Glutamatergic neuron (in vitro differentiated cells): ENCODE data around the gene CNN3. TPM values are rescaled to one million over a fixed set of nuclear protein-coding genes. Genes with fewer than 3 reads are reported as not detected.

Experiments used
- DNase-seq: peaks from one replicate; pipeline ENCODE4 v3.0.0; 2022
- H3K27ac Mint-ChIP-seq: one replicate; pipeline ENCODE4 v1.8.0; 2020; ENCODE audit warnings: mild to moderate bottlenecking, mixed read lengths, inconsistent platforms; ENCODE audit not compliant: unreplicated experiment
- H3K27me3 Mint-ChIP-seq: one replicate; pipeline ENCODE4 v1.8.0; 2020; ENCODE audit warnings: mild to moderate bottlenecking, moderate library complexity, mixed read lengths, inconsistent platforms; ENCODE audit not compliant: unreplicated experiment
- H3K36me3 Mint-ChIP-seq: one replicate; pipeline ENCODE4 v1.8.0; 2020; ENCODE audit warnings: mild to moderate bottlenecking, mixed read lengths, inconsistent platforms; ENCODE audit not compliant: unreplicated experiment
- H3K4me1 Mint-ChIP-seq: one replicate; pipeline ENCODE4 v1.8.0; 2020; ENCODE audit warnings: mild to moderate bottlenecking, low read depth, mixed read lengths, inconsistent platforms; ENCODE audit not compliant: unreplicated experiment
- H3K4me3 Mint-ChIP-seq: one replicate; pipeline ENCODE4 v1.8.0; 2020; ENCODE audit warnings: mild to moderate bottlenecking, mixed read lengths, inconsistent platforms; ENCODE audit not compliant: unreplicated experiment
- H3K9me3 Mint-ChIP-seq: one replicate; pipeline ENCODE4 v1.8.0; 2020; ENCODE audit warnings: mild to moderate bottlenecking, moderate library complexity, mixed read lengths, inconsistent platforms; ENCODE audit not compliant: unreplicated experiment
- CTCF ChIP-seq: fragments of 200-600 bp; sonication (generic); IDR thresholded peaks from one replicate; pipeline ENCODE4 v1.5.0; 2021; ENCODE audit not compliant: partially characterized antibody, unreplicated experiment
- total RNA-seq: library from RNA; stranded (reverse); fragmentation: NEBNext Ultra II Directional; extraction: Animal tissue kit (Norgen Biotek cat#: 25700); gene quantifications from one replicate; pipeline ENCODE4 v1.2.1, GENCODE V29; 2021; ENCODE audit not compliant: unreplicated experiment

The CNN3 gene
- total RNA-seq, 1 donor from 2014 or later = 383 TPM

GRCh38 chr1:94876362-94876761 is 50.5 kb downstream of the CNN3 start:
- Mint-ChIP-seq H3K27me3 (peaks cover 4% of the 10 kb centered on the region), H3K36me3 (peaks cover 21% of the 10 kb centered on the region), H3K9me3 (peaks cover 10% of the 10 kb centered on the region), H3K4me3 (no peak overlapping the region), H3K27ac (no peak overlapping the region), H3K4me1 (no peaks in the 10 kb centered on the region)
- no peak for TF ChIP-seq CTCF
- no peak for DNase-seq

DNA sequence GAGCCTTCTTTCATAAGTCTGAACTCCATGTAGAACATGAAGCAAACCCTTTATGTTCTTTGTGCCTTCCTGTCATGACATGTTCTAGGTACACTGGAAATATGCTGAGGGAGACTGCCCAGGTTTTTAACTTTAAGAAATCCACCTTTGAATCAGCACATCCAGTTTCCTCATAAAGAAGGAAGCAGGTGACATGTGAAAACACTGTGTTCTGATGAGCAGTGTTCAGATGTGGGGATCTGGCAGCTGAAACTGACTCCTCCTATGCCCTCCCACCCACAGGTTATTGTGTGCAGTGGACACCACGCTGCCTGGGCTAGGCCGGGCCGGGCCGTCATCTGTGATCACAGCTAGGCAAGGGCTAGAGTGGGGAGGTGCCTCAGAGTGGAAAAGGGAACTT is 51.1 kb downstream of the CNN3 start:
- peaks cover 4% of the 10 kb centered on the region for H3K27me3 Mint-ChIP-seq
- no peak for DNase-seq
- H3K27ac Mint-ChIP-seq = no peak overlapping the region
- H3K4me3 Mint-ChIP-seq = no peak overlapping the region
- H3K36me3 Mint-ChIP-seq = peaks cover 21% of the 10 kb centered on the region
- TF ChIP-seq CTCF = no peak
- H3K4me1 Mint-ChIP-seq = no peaks in the 10 kb centered on the region
- peaks cover 10% of the 10 kb centered on the region for H3K9me3 Mint-ChIP-seq

DNA sequence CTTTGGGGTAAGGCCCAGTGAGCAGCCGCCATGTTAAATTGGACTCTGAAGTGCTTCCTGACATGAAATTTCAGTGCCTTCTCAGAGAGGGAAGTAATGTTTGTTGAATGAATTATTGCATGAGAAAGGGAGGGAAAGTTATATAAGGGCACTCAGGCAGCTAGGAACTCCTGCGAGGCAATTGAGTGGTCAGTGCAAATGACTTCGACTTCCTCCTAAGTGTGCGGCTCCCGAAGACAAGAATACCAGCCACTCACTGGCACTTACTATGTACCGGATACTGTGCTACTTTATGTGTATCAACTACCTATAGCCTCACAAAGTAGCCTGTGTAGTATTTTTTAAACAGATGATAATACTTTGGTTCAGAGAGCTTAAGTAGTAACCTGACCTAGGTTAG is 52.5 kb downstream of the CNN3 start:
- Mint-ChIP-seq H3K36me3 (peaks cover 21% of the 10 kb centered on the region), H3K4me3 (no peak overlapping the region), H3K27me3 (peaks cover 4% of the 10 kb centered on the region), H3K9me3 (peaks cover 8% of the 10 kb centered on the region), H3K27ac (no peak overlapping the region), H3K4me1 (no peaks in the 10 kb centered on the region)
- no peak for DNase-seq
- no peak for TF ChIP-seq CTCF

DNA sequence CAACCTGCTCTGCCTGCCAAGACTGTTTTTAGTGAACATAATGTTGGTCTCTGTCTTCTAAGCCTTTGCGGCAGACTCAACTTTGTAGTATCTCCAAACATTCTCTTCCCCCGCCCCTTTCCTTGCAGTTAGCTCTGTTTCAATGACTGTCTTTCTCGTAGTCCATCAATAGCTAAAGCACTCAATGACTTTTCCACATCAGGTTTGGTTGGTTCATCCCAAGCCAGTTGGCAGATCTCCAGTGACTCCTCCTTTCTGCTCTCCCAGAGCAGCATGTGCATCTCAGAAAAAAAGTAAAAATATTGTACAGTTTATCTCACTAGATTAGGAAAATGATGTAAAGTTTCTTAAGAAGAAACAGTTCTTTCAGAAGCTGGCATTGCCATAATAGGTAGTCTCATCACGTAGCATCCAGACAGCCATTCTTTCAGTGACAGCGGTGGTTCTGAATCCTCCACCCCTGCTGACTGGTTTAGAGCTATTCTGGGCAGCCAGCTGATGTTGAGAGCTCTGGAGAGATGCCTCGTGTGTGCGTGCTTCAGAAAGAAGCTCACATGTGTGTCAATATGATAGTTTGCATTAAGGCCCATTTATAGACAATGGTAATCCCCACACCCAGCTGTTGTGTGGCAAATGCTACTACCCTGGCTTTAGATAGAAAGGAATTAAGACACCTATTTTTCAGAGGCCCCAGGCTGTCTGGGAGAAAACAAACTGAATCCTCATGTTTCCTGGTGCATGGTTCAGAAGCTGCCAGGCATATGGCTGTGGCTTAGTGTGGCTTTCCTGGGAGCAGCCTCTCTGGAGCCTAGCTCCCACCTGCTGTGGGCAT is 53.2 kb downstream of the CNN3 start:
- Mint-ChIP-seq H3K4me1 (no peaks in the 10 kb centered on the region), H3K27ac (no peak overlapping the region), H3K36me3 (peaks cover 21% of the 10 kb centered on the region)

More for the DNA sequence above, 53.2 kb downstream of the CNN3 start:
- Mint-ChIP-seq H3K27me3 (peaks cover 2% of the 10 kb centered on the region), H3K4me3 (no peak overlapping the region), H3K9me3 (peaks cover 7% of the 10 kb centered on the region)
- DNase-seq = no peak
- no peak for TF ChIP-seq CTCF
